ENCODE measurements around the gene PRPF6. TPM values are rescaled to one million over a fixed set of nuclear protein-coding genes. Genes with fewer than 3 reads are reported as not detected.

The PRPF6 gene
- total and polyA plus RNA-seq, 2 of the 13 experiments (the other 11 are each of a cell fraction or from before 2014, with no cell fraction given) = 63.7 to 101 TPM

DNA sequence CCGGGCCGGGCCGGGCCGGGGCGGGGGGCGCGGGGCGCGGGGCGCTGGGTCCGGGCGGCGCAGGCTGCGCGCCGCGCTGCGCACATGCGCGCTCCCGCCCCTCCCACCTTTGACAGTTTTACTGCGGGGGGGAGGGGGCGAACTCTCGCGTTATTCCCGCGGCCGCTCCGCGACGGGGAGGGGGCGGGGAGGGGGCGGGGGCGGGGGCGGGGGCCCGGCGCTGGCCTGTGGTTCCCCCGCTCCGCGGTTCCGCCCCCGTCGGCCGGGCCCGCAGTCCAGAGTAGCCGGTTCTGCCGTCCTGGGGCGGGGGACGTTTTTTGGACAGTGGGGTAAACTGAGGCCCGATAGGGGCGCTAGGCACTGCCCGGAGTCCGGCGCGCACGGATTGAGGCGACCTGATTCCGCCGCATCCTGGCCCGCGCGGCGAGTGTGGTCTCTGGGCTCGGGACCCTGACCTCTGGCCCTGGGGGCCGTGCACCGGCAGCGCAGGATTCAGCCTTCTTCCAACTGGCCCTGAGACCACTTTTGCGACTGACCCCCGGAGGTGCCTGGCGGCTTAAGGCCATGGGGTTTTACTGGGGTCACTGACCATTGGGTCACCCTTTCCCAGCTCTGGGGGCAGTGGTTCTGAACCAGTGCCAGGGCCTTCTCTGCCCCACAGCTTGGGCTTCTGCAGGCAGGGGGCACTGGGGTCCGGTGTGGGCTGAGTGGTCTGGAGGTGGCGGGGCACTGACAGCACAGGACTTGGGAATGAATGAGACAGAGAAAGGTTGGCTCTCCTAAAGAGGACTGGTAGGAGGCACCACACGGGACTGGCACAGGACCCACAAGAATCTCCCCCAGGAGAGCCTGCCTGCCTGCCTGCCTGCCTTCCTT lies 10.9 kb upstream of the PRPF6 start, which contains the start of gene ZNF512B (continued):
- TF ChIP-seq RBM39 (IDR thresholded peaks at IDR 0.05; ENCODE audit: low read depth, low read length, poor library complexity, severe bottlenecking) = peak; percentile 56
- TF ChIP-seq PHF20 (CRISPR knock-in tag; IDR thresholded peaks at IDR 0.05) = no peak
- TF ChIP-seq MTF1 (CRISPR knock-in tag; IDR thresholded peaks at IDR 0.05) = no peak
- TF ChIP-seq, protein P1, sequence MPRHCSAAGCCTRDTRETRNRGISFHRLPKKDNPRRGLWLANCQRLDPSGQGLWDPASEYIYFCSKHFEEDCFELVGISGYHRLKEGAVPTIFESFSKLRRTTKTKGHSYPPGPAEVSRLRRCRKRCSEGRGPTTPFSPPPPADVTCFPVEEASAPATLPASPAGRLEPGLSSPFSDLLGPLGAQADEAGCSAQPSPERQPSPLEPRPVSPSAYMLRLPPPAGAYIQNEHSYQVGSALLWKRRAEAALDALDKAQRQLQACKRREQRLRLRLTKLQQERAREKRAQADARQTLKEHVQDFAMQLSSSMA (CRISPR knock-in tag; IDR thresholded peaks at IDR 0.05) = no peak
- TF ChIP-seq, protein P2, sequence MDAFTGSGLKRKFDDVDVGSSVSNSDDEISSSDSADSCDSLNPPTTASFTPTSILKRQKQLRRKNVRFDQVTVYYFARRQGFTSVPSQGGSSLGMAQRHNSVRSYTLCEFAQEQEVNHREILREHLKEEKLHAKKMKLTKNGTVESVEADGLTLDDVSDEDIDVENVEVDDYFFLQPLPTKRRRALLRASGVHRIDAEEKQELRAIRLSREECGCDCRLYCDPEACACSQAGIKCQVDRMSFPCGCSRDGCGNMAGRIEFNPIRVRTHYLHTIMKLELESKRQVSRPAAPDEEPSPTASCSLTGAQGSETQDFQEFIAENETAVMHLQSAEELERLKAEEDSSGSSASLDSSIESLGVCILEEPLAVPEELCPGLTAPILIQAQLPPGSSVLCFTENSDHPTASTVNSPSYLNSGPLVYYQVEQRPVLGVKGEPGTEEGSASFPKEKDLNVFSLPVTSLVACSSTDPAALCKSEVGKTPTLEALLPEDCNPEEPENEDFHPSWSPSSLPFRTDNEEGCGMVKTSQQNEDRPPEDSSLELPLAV (CRISPR knock-in tag; conservative IDR thresholded peaks at IDR 0.05; ENCODE audit: low read depth) = no peak
- TF ChIP-seq ZNF496 (CRISPR knock-in tag; IDR thresholded peaks at IDR 0.05; ENCODE audit: insufficient replicate concordance) = no peak
- no peak for TF ChIP-seq SYNCRIP (IDR thresholded peaks at IDR 0.05; ENCODE audit: insufficient read depth, low read depth, low read length)
- no peak for TF ChIP-seq ZNF121 (CRISPR knock-in tag; IDR thresholded peaks at IDR 0.05)
- TF ChIP-seq, protein P3, sequence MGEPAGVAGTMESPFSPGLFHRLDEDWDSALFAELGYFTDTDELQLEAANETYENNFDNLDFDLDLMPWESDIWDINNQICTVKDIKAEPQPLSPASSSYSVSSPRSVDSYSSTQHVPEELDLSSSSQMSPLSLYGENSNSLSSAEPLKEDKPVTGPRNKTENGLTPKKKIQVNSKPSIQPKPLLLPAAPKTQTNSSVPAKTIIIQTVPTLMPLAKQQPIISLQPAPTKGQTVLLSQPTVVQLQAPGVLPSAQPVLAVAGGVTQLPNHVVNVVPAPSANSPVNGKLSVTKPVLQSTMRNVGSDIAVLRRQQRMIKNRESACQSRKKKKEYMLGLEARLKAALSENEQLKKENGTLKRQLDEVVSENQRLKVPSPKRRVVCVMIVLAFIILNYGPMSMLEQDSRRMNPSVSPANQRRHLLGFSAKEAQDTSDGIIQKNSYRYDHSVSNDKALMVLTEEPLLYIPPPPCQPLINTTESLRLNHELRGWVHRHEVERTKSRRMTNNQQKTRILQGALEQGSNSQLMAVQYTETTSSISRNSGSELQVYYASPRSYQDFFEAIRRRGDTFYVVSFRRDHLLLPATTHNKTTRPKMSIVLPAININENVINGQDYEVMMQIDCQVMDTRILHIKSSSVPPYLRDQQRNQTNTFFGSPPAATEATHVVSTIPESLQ (CRISPR knock-in tag; conservative IDR thresholded peaks at IDR 0.05) = no peak
- TF ChIP-seq, protein P4, sequence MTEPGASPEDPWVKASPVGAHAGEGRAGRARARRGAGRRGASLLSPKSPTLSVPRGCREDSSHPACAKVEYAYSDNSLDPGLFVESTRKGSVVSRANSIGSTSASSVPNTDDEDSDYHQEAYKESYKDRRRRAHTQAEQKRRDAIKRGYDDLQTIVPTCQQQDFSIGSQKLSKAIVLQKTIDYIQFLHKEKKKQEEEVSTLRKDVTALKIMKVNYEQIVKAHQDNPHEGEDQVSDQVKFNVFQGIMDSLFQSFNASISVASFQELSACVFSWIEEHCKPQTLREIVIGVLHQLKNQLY (CRISPR knock-in tag; IDR thresholded peaks at IDR 0.05) = no peak; the same call in 1 of the 2 replicates
- TF ChIP-seq ZNF260 (CRISPR knock-in tag; IDR thresholded peaks at IDR 0.05; ENCODE audit: borderline replicate concordance, low read depth) = no peak
- peak; percentile 78; the same call in 1 of the 2 replicates for TF ChIP-seq KDM2A (CRISPR knock-in tag; IDR thresholded peaks at IDR 0.05; ENCODE audit: borderline replicate concordance, low read depth)
- TF ChIP-seq, protein P5, sequence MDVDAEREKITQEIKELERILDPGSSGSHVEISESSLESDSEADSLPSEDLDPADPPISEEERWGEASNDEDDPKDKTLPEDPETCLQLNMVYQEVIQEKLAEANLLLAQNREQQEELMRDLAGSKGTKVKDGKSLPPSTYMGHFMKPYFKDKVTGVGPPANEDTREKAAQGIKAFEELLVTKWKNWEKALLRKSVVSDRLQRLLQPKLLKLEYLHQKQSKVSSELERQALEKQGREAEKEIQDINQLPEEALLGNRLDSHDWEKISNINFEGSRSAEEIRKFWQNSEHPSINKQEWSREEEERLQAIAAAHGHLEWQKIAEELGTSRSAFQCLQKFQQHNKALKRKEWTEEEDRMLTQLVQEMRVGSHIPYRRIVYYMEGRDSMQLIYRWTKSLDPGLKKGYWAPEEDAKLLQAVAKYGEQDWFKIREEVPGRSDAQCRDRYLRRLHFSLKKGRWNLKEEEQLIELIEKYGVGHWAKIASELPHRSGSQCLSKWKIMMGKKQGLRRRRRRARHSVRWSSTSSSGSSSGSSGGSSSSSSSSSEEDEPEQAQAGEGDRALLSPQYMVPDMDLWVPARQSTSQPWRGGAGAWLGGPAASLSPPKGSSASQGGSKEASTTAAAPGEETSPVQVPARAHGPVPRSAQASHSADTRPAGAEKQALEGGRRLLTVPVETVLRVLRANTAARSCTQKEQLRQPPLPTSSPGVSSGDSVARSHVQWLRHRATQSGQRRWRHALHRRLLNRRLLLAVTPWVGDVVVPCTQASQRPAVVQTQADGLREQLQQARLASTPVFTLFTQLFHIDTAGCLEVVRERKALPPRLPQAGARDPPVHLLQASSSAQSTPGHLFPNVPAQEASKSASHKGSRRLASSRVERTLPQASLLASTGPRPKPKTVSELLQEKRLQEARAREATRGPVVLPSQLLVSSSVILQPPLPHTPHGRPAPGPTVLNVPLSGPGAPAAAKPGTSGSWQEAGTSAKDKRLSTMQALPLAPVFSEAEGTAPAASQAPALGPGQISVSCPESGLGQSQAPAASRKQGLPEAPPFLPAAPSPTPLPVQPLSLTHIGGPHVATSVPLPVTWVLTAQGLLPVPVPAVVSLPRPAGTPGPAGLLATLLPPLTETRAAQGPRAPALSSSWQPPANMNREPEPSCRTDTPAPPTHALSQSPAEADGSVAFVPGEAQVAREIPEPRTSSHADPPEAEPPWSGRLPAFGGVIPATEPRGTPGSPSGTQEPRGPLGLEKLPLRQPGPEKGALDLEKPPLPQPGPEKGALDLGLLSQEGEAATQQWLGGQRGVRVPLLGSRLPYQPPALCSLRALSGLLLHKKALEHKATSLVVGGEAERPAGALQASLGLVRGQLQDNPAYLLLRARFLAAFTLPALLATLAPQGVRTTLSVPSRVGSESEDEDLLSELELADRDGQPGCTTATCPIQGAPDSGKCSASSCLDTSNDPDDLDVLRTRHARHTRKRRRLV (CRISPR knock-in tag; IDR thresholded peaks at IDR 0.05) = no peak
- no peak for TF ChIP-seq ZMAT3 (CRISPR knock-in tag; conservative IDR thresholded peaks at IDR 0.05)
- peak; percentile 1; the same call in 1 of the 2 replicates for TF ChIP-seq MAF1 (CRISPR knock-in tag; IDR thresholded peaks at IDR 0.05; ENCODE audit: borderline replicate concordance)
- TF ChIP-seq ZNF883 (CRISPR knock-in tag; IDR thresholded peaks at IDR 0.05; ENCODE audit: not compliant biosample characterization) = peak; percentile 35
- TF ChIP-seq, protein P6, sequence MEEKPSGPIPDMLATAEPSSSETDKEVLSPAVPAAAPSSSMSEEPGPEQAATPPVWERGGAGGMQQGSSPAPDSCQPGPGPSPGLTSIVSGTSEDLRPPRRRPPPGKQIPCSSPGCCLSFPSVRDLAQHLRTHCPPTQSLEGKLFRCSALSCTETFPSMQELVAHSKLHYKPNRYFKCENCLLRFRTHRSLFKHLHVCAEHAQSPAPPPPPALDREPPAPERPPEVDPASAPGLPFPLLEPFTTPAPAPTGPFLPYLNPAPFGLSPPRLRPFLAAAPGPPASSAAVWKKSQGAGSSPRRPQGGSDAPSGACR (CRISPR knock-in tag; IDR thresholded peaks at IDR 0.05) = peak; percentile 93; the same call in 1 of the 2 replicates

All from HepG2 (cell line).